GM18870 (cell line): ENCODE measurements around the gene PSPN.

Experiments
- ATAC-seq: cut with Tn5 transposase; IDR thresholded peaks from one replicate; pipeline ENCODE4 v1.9.1; 2021; ENCODE audit warnings: moderate library complexity; ENCODE audit not compliant: unreplicated experiment

PSPN gene

DNA sequence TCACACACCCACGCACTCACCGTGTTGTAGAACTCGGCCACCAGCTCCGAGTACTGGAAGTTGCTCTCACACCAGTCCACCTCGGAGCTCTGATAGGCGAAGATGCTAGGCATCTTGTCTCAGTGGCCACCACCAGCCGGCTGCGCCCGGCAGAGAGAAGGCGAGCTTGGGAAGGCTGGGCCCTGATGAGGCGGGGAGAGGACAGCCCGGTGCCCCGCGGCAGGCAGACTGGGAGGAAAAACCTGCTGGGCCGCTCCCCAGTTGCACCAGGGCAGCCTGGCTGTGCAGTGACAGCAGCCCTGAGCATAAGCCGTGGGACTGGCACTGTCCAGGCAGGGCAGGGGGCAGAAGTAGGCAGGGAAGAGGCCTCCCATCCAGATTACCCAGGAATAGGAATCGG is 42.3 kb downstream of the PSPN start, which contains the start of gene ACER1:
ACER1 (minus strand) TSS at position 174 of the 400 bp plus-strand sequence; CDS start at position 113, 61 bp downstream.
- ATAC-seq: no peak

- no peak for ATAC-seq
Measured at GRCh38 chr19:6326815-6327214, 48.9 kb downstream of the PSPN start.

DNA sequence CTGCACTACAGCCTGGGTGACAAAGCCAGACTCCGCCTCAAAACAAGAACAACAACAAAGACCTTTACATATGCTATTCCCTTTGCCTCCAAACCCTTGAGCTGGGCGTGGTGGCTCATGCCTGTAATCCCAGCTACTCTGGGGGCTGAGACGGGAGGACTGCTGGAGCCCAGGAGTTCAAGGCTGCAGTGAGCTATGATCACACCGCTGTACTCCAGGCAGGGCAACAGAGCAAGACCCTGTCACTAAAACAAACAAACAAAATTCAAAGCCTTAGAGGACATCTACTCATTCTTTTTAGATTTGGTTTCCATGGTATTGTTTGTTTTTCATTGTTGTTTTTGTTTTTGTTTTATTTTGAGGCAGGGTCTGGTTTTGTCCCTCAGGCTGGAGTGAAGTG is 50.1 kb downstream of the PSPN start:
- no peak for ATAC-seq
